Measurements from ENCODE around the gene ADAMTS12. TPM values are rescaled to one million over a fixed set of nuclear protein-coding genes. Genes with fewer than 3 reads are reported as not detected.
"Not testable (repeated sequence)": the region's sequence is repeated elsewhere in the genome, so short reads cannot be mapped to it uniquely, and the experiment has no call there.

The ADAMTS12 gene
- total RNA-seq, 1 donor from 2014 or later, result 1.9 TPM

- ATAC-seq (no peak), DNase-seq (ENCODE audit: low spot score) (no peak)
Observed at GRCh38 chr5:33903118-33903517, 11.3 kb upstream of the ADAMTS12 start.

DNA sequence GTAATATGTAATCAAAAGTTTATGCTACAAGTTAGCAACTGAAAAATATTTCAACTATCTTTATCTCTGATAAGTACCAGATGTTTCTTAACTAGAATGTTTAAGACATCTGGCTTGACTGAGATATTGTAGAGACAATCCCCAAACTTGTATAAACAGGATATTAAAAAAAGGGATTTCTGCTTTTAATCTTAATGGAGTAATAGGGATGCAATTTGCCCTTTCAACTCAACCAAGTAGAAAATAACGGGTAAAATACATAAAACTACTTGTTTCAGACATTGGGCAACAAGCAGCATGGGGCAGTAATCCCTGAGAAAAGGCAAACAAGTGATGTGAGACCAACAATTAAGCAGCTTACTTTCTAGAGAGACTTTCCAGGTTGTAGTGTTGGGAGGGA is 9.4 kb upstream of the ADAMTS12 start:
- no peak for DNase-seq (ENCODE audit: low spot score)
- ATAC-seq, result no peak

- no peak for ATAC-seq
- no peak for DNase-seq (ENCODE audit: low spot score)
Observed at GRCh38 chr5:33894566-33894965, 2.8 kb upstream of the ADAMTS12 start.

DNA sequence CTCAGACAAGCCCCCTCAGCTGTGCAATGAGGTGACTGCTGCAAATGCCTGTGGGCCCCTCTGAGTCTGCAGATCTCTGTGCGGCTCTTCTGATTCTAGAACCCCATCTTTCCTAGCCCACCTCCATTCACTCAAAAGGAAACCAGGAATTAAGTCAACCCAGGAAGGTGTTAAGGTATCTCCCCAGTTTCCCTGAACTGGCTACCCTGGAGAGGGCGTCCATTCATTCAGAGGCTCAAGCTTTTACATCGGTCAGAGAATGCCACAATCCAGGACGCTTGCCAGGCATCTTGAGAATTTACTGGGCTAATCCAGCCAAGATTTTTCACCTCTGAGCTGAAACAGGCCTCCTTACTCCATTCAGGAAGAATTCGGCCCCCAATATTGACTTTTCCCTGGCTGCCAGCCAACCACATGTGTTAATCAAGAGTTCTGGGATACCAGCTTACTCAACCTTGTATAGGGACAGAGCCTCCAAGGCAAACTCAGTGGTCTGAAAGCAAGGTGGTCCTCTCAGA is 889 bp upstream of the ADAMTS12 start:
- ATAC-seq (no peak), DNase-seq (ENCODE audit: low spot score) (no peak)

DNA sequence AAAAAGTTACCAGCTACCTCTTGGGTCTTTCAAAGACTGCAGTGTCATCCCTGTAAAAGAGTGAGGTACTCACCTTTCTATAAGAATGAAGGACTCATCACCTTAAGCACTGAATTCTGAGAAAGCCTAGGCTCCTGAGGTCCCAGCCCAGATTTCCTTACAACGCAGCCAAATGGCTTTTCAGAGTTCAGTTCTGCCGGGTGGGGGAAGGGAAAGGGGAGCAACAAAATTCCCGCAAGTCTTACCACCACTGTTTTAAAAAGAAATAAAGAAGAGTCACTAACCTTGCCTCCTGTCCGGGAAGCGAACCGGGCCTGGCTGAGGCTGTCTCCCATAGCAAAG is 373 bp downstream of the ADAMTS12 start:
- ATAC-seq, result no peak
- DNase-seq (ENCODE audit: low spot score), result no peak

DNA sequence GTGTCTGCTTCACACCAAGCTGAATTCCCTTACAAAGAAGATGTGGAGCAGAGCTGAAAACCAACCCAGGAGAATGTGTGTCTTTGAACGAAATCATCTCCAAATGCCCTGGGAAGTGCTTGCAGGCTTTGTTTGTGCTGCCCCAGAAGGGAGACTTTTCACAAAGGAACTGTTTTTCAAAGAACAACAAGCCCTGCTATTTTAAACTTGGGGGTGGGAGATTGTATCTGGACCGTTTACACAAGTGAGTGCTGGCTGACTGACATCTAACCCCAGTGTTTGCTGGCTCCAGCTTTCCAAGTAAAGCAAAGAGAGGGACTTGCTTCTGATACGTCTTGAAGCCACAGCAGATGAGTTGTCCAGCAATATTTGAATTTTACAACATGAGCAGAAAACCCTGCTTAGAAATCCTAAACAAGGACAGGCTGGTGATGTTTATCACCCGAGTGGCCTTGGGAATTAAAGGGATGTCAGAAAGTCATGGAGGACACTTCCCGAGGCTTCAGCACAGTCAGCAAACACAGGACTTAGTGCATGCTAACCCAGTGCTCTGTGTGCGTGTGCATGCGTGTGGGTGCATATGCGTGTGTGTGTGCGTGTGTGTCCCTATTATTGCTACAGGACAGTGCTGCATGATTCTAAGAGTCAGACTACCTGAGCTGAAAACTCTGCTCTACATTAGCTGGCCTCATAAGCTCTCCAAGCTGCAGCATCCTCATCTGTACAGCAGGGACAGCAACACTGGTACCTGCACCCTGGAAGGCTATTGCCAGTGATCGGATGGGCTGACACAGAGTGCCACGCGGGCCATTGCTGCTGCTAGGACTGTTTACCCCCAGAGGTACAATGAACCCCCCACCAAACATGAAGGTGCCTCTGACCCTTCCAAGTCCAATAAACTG is 1.4 kb downstream of the ADAMTS12 start:
- ATAC-seq (no peak), DNase-seq (ENCODE audit: low spot score) (no peak)

DNA sequence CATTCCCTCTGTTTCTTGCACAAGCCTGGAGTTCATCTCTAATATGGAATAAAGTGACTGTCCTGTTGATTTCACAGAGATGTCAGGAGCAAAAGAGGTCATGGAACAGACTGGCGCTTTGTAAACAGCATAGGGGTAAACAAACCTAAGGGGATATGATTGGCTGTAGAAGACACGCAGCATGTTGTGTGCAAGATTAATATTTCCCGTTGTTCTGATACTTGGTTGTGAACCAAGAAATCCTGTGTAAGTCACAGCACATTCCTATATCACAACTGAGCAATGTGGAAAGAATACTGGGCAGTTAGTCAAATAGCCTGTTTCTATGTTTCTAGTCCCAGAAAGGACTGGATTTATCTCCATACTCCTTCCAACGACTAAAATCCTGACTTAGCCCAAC is 3.2 kb downstream of the ADAMTS12 start:
- DNase-seq (ENCODE audit: low spot score), result no peak
- ATAC-seq, result peak; percentile 60

DNA sequence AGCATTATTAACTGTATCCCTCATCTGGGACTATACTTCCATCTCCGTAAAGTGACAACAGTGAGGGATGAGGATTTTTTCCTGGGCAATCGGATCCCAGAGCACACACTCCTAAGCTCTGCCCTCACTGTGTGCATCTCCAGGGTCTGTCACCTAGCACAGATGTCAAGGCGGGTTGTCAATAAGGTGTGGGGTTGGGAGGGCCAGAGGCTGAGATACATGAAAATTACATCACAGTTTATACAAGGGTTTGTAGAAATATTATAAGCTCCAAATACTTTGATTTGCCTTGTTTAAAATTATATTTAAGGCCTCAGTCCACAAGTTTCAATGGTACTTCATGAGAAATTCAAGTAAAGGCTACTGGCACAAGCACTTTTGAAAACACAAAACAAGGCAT is 4.5 kb downstream of the ADAMTS12 start:
- no peak for ATAC-seq
- DNase-seq (ENCODE audit: low spot score), result no peak

- DNase-seq (ENCODE audit: low spot score) (no peak), ATAC-seq (peak; percentile 23)
Observed at GRCh38 chr5:33886283-33886682, 5.5 kb downstream of the ADAMTS12 start.

DNA sequence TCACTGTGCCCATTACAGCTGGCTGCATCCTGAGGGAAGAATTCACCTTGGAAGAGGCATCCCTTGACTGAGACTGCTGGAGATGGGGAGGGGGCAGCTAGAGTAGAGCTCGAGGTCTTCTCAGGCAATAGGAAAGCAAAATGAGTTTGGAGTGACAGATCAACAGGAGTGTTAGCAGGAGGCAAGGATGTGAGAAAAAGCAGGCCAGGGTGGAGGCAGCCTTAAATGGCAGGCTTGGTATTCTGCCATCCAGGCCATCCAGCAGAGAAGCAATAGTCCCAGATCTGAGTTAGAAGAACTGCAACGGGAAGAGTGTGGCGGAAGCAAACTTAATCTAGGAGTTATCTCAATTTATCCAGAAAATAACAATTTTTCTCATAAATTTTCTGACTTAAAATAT is 6.1 kb downstream of the ADAMTS12 start:
- no peak for DNase-seq (ENCODE audit: low spot score)
- no peak for ATAC-seq

- no peak for ATAC-seq
- no peak for DNase-seq (ENCODE audit: low spot score)
Observed at GRCh38 chr5:33883482-33883881, 8.3 kb downstream of the ADAMTS12 start.

- ATAC-seq, result no peak
- DNase-seq (ENCODE audit: low spot score), result no peak
Observed at GRCh38 chr5:33880319-33880718, 11.5 kb downstream of the ADAMTS12 start.

- DNase-seq (ENCODE audit: low spot score), result no peak
- no peak for ATAC-seq
Observed at GRCh38 chr5:33877449-33877848, 14.3 kb downstream of the ADAMTS12 start.

DNA sequence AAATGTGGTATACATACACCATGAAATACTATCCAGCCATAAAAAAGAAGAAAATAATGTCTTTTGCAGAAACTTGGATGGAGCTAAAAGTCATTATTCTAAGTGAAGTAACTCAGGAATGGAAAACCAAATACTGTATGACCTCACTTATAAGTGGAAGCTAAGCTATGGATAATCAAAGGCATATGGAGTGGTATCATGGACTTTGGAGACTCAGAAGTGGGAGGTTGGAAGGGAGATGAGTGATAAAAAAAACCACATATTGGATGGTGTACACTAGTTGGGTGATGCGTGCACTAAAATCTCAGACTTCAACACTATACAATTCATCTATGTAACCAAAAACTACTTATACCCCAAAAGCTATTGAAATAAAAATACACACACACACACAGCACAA is 24.5 kb downstream of the ADAMTS12 start:
- DNase-seq (ENCODE audit: low spot score), result no peak
- no peak for ATAC-seq

GRCh38 chr5:33859177-33859576 is 32.6 kb downstream of the ADAMTS12 start:
- ATAC-seq; DNase-seq (ENCODE audit: low spot score): not testable (repeated sequence)

- DNase-seq (ENCODE audit: low spot score), result no peak
- no peak for ATAC-seq
Observed at GRCh38 chr5:33857037-33857436, 34.8 kb downstream of the ADAMTS12 start.

- ATAC-seq (no peak), DNase-seq (ENCODE audit: low spot score) (no peak)
Observed at GRCh38 chr5:33855396-33855795, 36.4 kb downstream of the ADAMTS12 start.

DNA sequence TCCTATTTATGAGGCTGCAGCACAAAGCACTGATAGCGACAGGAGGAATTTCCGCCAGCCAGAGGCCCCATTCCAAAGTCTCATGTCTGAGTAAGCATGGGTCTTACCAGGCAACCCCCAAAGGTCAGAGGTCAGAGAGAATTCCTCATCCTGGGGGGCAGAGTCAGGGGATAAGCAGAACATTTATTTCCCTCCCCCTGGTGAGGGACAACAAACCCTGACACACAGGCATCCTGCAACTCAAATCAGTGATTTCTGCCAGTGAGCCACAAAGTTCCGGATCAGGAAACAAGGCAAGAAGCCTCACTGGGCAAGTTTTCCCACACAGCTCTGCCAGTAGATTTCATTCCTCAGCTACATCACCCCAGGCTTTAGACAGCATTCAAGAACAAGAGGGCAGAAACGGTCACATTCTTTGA is 37.0 kb downstream of the ADAMTS12 start:
- ATAC-seq (peak; percentile 26), DNase-seq (ENCODE audit: low spot score) (no peak)

DNA sequence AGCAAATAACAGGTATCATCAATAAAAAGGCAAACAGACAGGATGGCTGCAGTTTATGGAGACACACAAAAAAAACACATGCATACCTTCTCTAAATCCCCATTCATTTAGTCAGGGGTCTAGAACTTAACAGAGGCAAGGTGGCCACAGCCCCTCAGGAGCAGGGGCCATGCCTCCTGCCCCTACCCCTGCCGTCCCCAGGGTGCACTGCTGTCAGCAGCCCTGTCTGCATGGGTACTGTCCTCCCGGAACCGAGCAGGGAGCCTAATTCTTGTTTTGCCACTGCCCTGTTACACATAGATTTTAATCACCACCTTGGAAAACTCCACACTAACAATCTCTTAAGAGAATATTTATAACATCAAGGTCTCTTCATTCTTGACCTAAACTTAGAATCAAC is 39.0 kb downstream of the ADAMTS12 start:
- DNase-seq (ENCODE audit: low spot score) (no peak), ATAC-seq (no peak)

DNA sequence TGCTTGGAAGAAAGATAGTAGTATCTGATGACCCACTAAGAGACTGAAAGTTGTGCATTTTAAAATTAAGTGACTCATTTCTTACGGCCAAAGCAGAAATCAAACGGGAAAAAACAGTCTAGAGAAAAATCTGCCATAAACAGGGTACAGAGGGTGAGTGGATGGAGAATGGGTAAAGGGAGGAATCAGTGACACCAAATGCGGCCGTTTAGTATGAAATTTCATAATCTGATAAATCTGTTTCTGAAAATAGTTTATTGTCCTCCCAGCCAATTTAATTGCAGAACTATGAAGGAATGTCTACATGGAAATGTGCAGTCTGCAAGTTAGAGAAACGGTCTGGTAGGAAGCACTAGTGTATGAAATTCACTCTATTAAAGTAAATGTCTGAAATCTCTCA is 39.5 kb downstream of the ADAMTS12 start:
- ATAC-seq (no peak), DNase-seq (ENCODE audit: low spot score) (no peak)

DNA sequence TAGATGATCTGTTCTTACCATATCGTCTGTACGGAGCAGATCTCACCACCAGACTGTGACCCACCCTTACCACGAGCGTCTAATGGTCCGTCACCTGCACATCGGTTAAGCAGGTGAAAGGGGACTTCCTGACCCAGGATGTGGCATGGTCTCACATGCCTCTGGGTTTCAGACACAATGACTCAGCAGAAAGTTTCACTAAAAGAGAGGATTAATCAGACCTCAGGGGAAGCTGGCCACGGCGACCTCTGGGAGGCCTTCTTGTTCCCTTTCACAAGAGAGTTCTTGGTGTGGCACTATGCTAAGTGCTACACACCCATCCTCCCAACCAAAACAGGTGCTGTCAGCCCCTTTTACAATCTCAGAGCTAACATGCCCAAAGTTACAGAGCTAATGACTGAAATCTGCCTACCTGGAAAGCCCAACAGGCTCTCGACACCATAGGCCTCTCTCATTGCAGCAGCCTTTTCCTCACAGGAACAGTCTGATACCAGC is 41.6 kb downstream of the ADAMTS12 start:
- ATAC-seq (no peak), DNase-seq (ENCODE audit: low spot score) (no peak)

DNA sequence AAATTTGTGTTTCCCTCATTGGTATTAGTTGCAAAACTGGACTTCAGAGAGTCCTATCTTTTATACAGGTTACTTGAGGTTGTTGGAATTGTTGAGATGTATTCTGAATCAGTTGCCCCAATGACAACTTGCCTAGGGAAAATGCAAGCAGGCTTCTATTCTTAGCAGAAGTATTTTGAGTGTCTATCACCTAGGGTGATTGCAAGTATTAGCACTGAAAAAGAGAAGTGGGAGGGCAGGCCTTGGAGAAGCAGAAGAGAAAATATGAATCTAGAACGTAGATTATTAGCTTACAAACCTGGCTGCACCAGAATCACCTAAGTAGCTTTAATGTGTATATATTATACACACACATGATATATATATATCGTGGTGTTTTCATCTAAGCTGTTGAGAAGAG is 43.2 kb downstream of the ADAMTS12 start:
- ATAC-seq, result no peak

DNA sequence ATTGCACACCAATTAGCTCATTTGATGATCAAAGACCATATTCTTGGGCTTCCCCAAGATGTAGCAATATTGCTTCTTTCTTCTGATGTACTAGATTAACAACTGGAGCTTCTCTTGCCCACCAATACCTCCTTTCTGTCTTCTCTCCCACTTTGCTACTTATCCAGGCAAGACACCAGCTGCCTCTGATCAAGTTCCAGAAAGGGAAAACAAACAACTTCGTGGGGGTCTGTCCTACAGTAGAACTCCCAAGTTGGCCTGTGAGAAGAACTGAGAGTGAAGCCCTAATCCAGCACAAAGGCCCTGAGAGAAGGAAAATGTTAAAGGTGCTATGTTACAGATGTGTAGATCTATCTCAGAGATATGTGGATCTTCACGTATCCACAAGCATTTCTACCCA is 44.9 kb downstream of the ADAMTS12 start:
- DNase-seq (ENCODE audit: low spot score) (no peak), ATAC-seq (no peak)

More for the DNA sequence above, 43.2 kb downstream of the ADAMTS12 start:
- no peak for DNase-seq (ENCODE audit: low spot score)
